H1 (cell line): Measurements from ENCODE around the gene BHMT2. TPM values are rescaled to one million over a fixed set of nuclear protein-coding genes. Genes with fewer than 3 reads are reported as not detected.

Source experiments
- BACH1 ChIP-seq: IDR thresholded peaks from 2 replicates; pipeline ENCODE4 v1.6.1; 2012; ENCODE audit warnings: low read length, improper control_type of control experiment
- JUN ChIP-seq: IDR thresholded peaks from 2 replicates; pipeline ENCODE4 v1.6.1; 2011; ENCODE audit warnings: low read depth, mild to moderate bottlenecking, improper control_type of control experiment, low read length
- MAFK ChIP-seq: IDR thresholded peaks from 2 replicates; pipeline ENCODE4 v1.6.1; 2012; ENCODE audit warnings: low read depth, mild to moderate bottlenecking, improper control_type of control experiment, low read length
- polyA plus RNA-seq, 7 experiments: library from polyadenylated mRNA; depleted of rRNA in 3 of 7; stranded (reverse) in 5 of 7; unstranded in 2 of 7; fragments of >200 nt in 5 of 7; fragments of 200-250 nt in 2 of 7; gene quantifications; 1 replicate in 5 of 7; 2 replicates in 1 of 7; 4 replicates in 1 of 7; pipeline versions ENCODE4 v1.2.1 to v1.2.3, GENCODE V29; 2011 to 2013; ENCODE audit warnings: missing spikeins in 2 of 7, mixed read lengths in 2 of 7
- total RNA-seq: library from RNA; stranded (reverse); fragmentation: NEBNext Ultra II Directional; extraction: Animal tissue kit (Norgen Biotek cat#: 25700); gene quantifications from 2 replicates; pipeline ENCODE4 v1.2.1, GENCODE V29; 2021
- TF ChIP-seq, protein P1 (sequence below): IDR thresholded peaks from 2 replicates; pipeline ENCODE4 v1.6.1; 2012; ENCODE audit warnings: inconsistent platforms

BHMT2 gene
- total and polyA plus RNA-seq, 2 of the 8 experiments (the other 6 are each of a cell fraction or from before 2014, with no cell fraction given) = 0.11 TPM; not detected in 1

- TF ChIP-seq, protein P1, sequence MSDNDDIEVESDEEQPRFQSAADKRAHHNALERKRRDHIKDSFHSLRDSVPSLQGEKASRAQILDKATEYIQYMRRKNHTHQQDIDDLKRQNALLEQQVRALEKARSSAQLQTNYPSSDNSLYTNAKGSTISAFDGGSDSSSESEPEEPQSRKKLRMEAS = no peak
- TF ChIP-seq MAFK (no peak), BACH1 (no peak), JUN (no peak)
- TF ChIP-seq, all 59 proteins: peak for 0
These were observed 24.2 kb downstream of the BHMT2 start (continued) for GRCh38 chr5:79093762-79094161.
